Body of pancreas (tissue), 4 donors: ENCODE results near the gene CCL16.

Experiments used
- CTCF ChIP-seq, 7 experiments: fragments of 450-650 bp in 4 of 7; fragments of 200-600 bp in 3 of 7; sonication (generic) in 3 of 7; IDR thresholded peaks; one replicate each; pipeline ENCODE4 v1.5.1; 2016 to 2019; ENCODE audit warnings: antibody characterized with exemption in 7 of 7
- POLR2A ChIP-seq, 3 donors: fragments of 450-650 bp; IDR thresholded peaks; one replicate each; pipeline ENCODE4 v1.6.1; 2016; ENCODE audit warnings: antibody characterized with exemption in 3 of 3, mild to moderate bottlenecking in 2 of 3

- no peak for TF ChIP-seq CTCF (IDR thresholded peaks at IDR 0.05)
- no peak for TF ChIP-seq POLR2A (IDR thresholded peaks at IDR 0.05)
Measured at GRCh38 chr17:35972066-35972465, 9.2 kb downstream of the CCL16 start.
